Osteoblast (primary cell): Measurements from ENCODE around the gene KCNJ14. TPM values are rescaled to one million over a fixed set of nuclear protein-coding genes. Genes with fewer than 3 reads are reported as not detected.

Experiments used
- DNase-seq: peaks from one replicate; pipeline ENCODE4 v3.0.0; 2011; ENCODE audit warnings: low spot score, mixed read lengths; ENCODE audit not compliant: insufficient read length; ENCODE audit errors: missing footprints
- H2AFZ ChIP-seq: 2 replicates; pipeline ENCODE4 v1.6.0; 2011; ENCODE audit warnings: mild to moderate bottlenecking, low read length
- H3K27ac ChIP-seq: 2 replicates; pipeline ENCODE4 v1.5.1; 2011; ENCODE audit warnings: mild to moderate bottlenecking, low read depth, low read length, moderate library complexity
- H3K27me3 ChIP-seq: 2 replicates; pipeline ENCODE4 v1.6.0; 2012; ENCODE audit warnings: mild to moderate bottlenecking, control low read depth, inconsistent platforms, low read length, moderate library complexity; ENCODE audit not compliant: insufficient read depth
- H3K36me3 ChIP-seq: 2 replicates; pipeline ENCODE4 v1.5.1; 2011; ENCODE audit warnings: mild to moderate bottlenecking, low read length, control low read depth, moderate library complexity; ENCODE audit not compliant: insufficient read depth
- H3K4me1 ChIP-seq: 2 replicates; pipeline ENCODE4 v1.5.1; 2011; ENCODE audit warnings: mild to moderate bottlenecking, low read length, control low read depth, moderate library complexity; ENCODE audit not compliant: insufficient read depth
- H3K4me2 ChIP-seq: 2 replicates; pipeline ENCODE4 v1.6.0; 2011; ENCODE audit warnings: mild to moderate bottlenecking, low read length; ENCODE audit not compliant: insufficient read depth
- H3K4me3 ChIP-seq: fragments of 200-600 bp; sonication (generic); 3 replicates; pipeline ENCODE4 v1.5.1; 2012; ENCODE audit warnings: mild to moderate bottlenecking, low read length, inconsistent platforms; ENCODE audit not compliant: insufficient read depth
- H3K79me2 ChIP-seq: 2 replicates; pipeline ENCODE4 v1.6.0; 2012; ENCODE audit warnings: mild to moderate bottlenecking, low read length, control low read depth, inconsistent platforms; ENCODE audit not compliant: insufficient read depth
- H3K9me3 ChIP-seq: 2 replicates; pipeline ENCODE4 v1.5.1; 2011; ENCODE audit warnings: low read depth, low read length, control low read depth
- H4K20me1 ChIP-seq: 2 replicates; pipeline ENCODE4 v1.6.0; 2012; ENCODE audit warnings: mild to moderate bottlenecking, low read length, control low read depth; ENCODE audit not compliant: insufficient read depth
- CTCF ChIP-seq: IDR thresholded peaks from 2 replicates; pipeline ENCODE4 v1.5.1; 2011; ENCODE audit warnings: mild to moderate bottlenecking, low read depth, low read length, moderate library complexity; ENCODE audit errors: extremely low read depth
- total RNA-seq: library from RNA; depleted of rRNA; stranded (reverse); fragments of >200 nt; gene quantifications from 2 replicates; pipeline ENCODE4 v1.2.3, GENCODE V29; 2012

The KCNJ14 gene
- total RNA-seq, 1 donor, result 0.72 TPM

- H3K9me3 ChIP-seq, result no peaks in the 10 kb centered on the region
- H3K4me1 ChIP-seq, result no peaks in the 10 kb centered on the region
- H3K4me3 ChIP-seq, result peak overlapping the region; percentile 22
- no peaks in the 10 kb centered on the region for H3K36me3 ChIP-seq
- H3K79me2 ChIP-seq, result no peaks in the 10 kb centered on the region
- DNase-seq, result peak; percentile 88
- H3K27ac ChIP-seq, result no peak overlapping the region
- H2AFZ ChIP-seq, result peak overlapping the region; percentile 59
- no peak for TF ChIP-seq CTCF
- peak overlapping the region; percentile 48 for H3K4me2 ChIP-seq
- H4K20me1 ChIP-seq, result peaks cover 3% of the 10 kb centered on the region
- peaks cover 34% of the 10 kb centered on the region for H3K27me3 ChIP-seq
Observed at GRCh38 chr19:48510421-48511268, 55.3 kb downstream of the KCNJ14 start.

- Histone ChIP-seq H3K4me1 (no peaks in the 10 kb centered on the region), H2AFZ (no peak overlapping the region), H3K79me2 (no peaks in the 10 kb centered on the region), H3K27me3 (peaks cover 34% of the 10 kb centered on the region), H3K4me2 (no peak overlapping the region), H3K4me3 (no peak overlapping the region), H3K27ac (no peak overlapping the region), H4K20me1 (peaks cover 3% of the 10 kb centered on the region), H3K9me3 (no peaks in the 10 kb centered on the region), H3K36me3 (no peaks in the 10 kb centered on the region)
- TF ChIP-seq CTCF, result no peak
- no peak for DNase-seq
Observed at GRCh38 chr19:48511321-48511731, 56.0 kb downstream of the KCNJ14 start.

GRCh38 chr19:48511800-48512503 is 56.6 kb downstream of the KCNJ14 start, which contains the start of gene LMTK3:
TSS of gene LMTK3 (minus strand) at chr19:48511835. CDS start at chr19:48511576, 259 bp downstream.
- Histone ChIP-seq H3K4me1 (no peaks in the 10 kb centered on the region), H3K9me3 (no peaks in the 10 kb centered on the region), H3K4me2 (peak within 1 kb of the TSS; percentile 48), H4K20me1 (peaks cover 3% of the 10 kb centered on the region), H3K79me2 (no peaks in the 10 kb centered on the region), H3K27ac (no peak within 1 kb of the TSS), H3K27me3 (peaks cover 34% of the 10 kb centered on the region), H3K36me3 (no peaks in the 10 kb centered on the region), H2AFZ (peak within 1 kb of the TSS; percentile 59), H3K4me3 (peak within 1 kb of the TSS; percentile 22)
- no peak for TF ChIP-seq CTCF
- peak; percentile 90 for DNase-seq
